Left ventricle myocardium inferior (tissue), 1 donor: ENCODE measurements around the gene TULP4. TPM values are rescaled to one million over a fixed set of nuclear protein-coding genes. Genes with fewer than 3 reads are reported as not detected.

Experiments
- DNase-seq: peaks from one replicate; pipeline ENCODE4 v3.0.0-alpha.2; 2020
- H3K27ac ChIP-seq: fragments of 200-600 bp; replicated peaks from 2 replicates; pipeline ENCODE4 v1.8.0; 2021
- H3K27me3 ChIP-seq: fragments of 200-600 bp; 2 replicates; pipeline ENCODE4 v1.8.0; 2021; ENCODE audit warnings: low read depth
- H3K36me3 ChIP-seq: fragments of 200-600 bp; 2 replicates; pipeline ENCODE4 v1.8.0; 2021
- H3K4me1 ChIP-seq: fragments of 200-600 bp; 2 replicates; pipeline ENCODE4 v1.8.0; 2021
- H3K4me3 ChIP-seq: fragments of 200-600 bp; 2 replicates; pipeline ENCODE4 v1.8.0; 2021; ENCODE audit warnings: mild to moderate bottlenecking, moderate library complexity
- H3K9me3 ChIP-seq: fragments of 200-600 bp; replicated peaks from 2 replicates; pipeline ENCODE4 v1.8.0; 2021
- intact Hi-C: fragments of 100-400 bp; cut with micrococcal nuclease; formaldehyde crosslinking; loops from one replicate; pipeline ENCODE4 v1.11.0; 2022
- total RNA-seq: library from RNA; stranded (reverse); fragmentation: NEBNext Ultra II Directional; extraction: Animal tissue kit (Norgen Biotek cat#: 25700); gene quantifications from one replicate; pipeline ENCODE4 v1.2.1, GENCODE V29; 2021
- TF ChIP-seq, protein P1 (sequence below): fragments of 200-600 bp; IDR thresholded peaks from 2 replicates; pipeline ENCODE4 v1.8.0; 2021; ENCODE audit warnings: antibody characterized with exemption, mild to moderate bottlenecking, borderline replicate concordance
- donor health status: DM: no; HTN: yes; CAD: no; lungs with severe emphysema.

Gene TULP4
- total RNA-seq, 1 donor from 2014 or later, result 111 TPM

GRCh38 chr6:158321960-158322359 lies 9.7 kb downstream of the TULP4 start:
- H3K4me3 ChIP-seq, result no peak overlapping the region
- TF ChIP-seq, protein P1, sequence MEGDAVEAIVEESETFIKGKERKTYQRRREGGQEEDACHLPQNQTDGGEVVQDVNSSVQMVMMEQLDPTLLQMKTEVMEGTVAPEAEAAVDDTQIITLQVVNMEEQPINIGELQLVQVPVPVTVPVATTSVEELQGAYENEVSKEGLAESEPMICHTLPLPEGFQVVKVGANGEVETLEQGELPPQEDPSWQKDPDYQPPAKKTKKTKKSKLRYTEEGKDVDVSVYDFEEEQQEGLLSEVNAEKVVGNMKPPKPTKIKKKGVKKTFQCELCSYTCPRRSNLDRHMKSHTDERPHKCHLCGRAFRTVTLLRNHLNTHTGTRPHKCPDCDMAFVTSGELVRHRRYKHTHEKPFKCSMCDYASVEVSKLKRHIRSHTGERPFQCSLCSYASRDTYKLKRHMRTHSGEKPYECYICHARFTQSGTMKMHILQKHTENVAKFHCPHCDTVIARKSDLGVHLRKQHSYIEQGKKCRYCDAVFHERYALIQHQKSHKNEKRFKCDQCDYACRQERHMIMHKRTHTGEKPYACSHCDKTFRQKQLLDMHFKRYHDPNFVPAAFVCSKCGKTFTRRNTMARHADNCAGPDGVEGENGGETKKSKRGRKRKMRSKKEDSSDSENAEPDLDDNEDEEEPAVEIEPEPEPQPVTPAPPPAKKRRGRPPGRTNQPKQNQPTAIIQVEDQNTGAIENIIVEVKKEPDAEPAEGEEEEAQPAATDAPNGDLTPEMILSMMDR, result no peak
- no peak for DNase-seq
- peaks cover 1% of the 10 kb centered on the region for H3K36me3 ChIP-seq
- H3K9me3 ChIP-seq, result peaks cover 2% of the 10 kb centered on the region
- H3K27ac ChIP-seq, result no peak overlapping the region
- H3K27me3 ChIP-seq, result no peaks in the 10 kb centered on the region
- intact Hi-C loops, result no loop called here
- H3K4me1 ChIP-seq, result peaks cover 35% of the 10 kb centered on the region

DNA sequence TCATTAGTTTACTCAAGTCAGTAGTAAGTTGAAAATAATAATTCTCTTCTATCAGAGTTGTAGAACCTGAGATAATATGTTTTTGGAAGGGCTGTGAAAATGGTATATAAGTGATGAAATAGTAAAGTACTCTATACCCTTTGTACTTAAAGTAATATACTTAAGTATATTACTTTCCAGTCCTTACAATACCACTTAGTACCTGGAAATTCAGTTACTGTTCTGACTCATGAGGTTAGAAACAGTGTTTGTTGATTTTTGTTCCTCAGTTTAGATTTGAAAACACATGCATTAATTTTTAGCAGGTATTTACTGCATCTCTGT lies 10.1 kb downstream of the TULP4 start:
- no peak overlapping the region for H3K4me3 ChIP-seq
- no peaks in the 10 kb centered on the region for H3K36me3 ChIP-seq
- H3K27ac ChIP-seq, result no peak overlapping the region
- intact Hi-C loops, result no loop called here
- DNase-seq, result no peak
- no peaks in the 10 kb centered on the region for H3K27me3 ChIP-seq
- no peaks in the 10 kb centered on the region for H3K9me3 ChIP-seq
- TF ChIP-seq, protein P1, result no peak
- peaks cover 35% of the 10 kb centered on the region for H3K4me1 ChIP-seq

DNA sequence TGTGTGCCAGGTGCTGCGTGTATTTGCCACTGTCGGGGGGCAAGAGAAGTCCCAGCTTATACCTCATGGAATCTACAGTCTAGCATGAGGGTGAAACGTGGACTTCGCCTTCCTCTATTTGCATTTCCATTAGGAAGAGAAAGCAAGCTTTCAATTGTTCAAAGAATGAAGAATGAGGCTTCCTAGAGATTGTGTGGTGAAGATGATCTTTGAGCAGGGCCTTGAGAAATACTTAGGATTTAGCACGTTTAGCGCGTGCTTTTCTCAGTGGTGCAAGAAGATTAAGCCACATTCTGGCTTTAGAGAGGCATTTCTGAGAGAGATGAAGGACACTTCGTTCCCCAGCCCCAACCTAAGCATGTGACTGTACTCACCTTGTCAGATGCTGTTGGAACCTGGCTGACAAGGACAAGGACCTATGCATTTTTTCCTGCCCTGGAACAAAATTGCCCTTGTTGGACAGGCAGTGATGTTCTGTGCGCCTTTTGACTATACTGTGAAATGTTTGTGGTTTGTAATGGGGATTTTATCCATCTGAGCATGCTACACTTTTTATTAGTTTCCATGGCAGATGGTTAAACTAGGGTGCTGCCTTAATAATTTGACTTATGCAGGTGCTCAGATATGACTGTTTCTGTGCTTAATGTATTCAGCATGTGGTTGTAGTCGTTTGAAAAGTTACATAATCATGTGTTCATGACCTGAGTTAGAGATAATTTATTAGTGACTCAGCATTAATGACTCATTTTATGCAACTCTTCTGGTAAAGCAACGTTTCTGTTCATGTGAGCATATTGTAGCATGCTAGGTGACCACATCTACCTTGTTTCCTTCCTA lies 10.7 kb downstream of the TULP4 start:
- no peaks in the 10 kb centered on the region for H3K9me3 ChIP-seq
- DNase-seq, result no peak
- intact Hi-C loops, result no loop called here
- no peaks in the 10 kb centered on the region for H3K36me3 ChIP-seq
- TF ChIP-seq, protein P1, result no peak
- H3K27ac ChIP-seq, result no peak overlapping the region
- no peak overlapping the region for H3K4me3 ChIP-seq
- no peaks in the 10 kb centered on the region for H3K27me3 ChIP-seq
- H3K4me1 ChIP-seq, result peaks cover 35% of the 10 kb centered on the region

- no peak for DNase-seq
- H3K9me3 ChIP-seq, result no peaks in the 10 kb centered on the region
- TF ChIP-seq, protein P1, result no peak
- H3K4me1 ChIP-seq, result peaks cover 35% of the 10 kb centered on the region
- intact Hi-C loops, result no loop called here
- no peaks in the 10 kb centered on the region for H3K27me3 ChIP-seq
- H3K4me3 ChIP-seq, result no peak overlapping the region
- H3K36me3 ChIP-seq, result no peaks in the 10 kb centered on the region
- no peak overlapping the region for H3K27ac ChIP-seq
Observed at GRCh38 chr6:158323561-158323958, 11.3 kb downstream of the TULP4 start.

DNA sequence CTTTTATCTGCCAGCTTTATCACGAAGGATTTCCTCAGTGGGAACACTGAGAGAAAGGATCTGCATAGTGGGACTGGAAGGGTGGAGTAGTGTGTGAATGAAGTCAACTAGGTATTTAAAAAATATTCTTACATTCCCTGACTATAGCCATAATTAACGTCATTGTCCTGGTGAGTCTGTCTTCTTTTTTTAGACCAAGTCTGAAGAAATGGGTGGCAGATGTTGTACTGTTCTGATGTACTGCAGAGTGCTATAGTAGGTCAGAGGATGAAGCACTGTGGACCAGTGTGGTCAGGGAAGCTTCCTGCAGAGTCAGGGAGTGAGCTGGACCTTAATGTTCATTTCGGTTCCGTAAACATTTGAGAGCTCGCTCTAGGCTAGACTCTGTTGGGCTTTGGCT lies 11.9 kb downstream of the TULP4 start:
- Histone ChIP-seq H3K4me3 (no peak overlapping the region), H3K27ac (no peak overlapping the region), H3K36me3 (no peaks in the 10 kb centered on the region), H3K9me3 (no peaks in the 10 kb centered on the region), H3K4me1 (peaks cover 35% of the 10 kb centered on the region), H3K27me3 (no peaks in the 10 kb centered on the region)
- intact Hi-C loops, result no loop called here
- DNase-seq, result no peak
- TF ChIP-seq, protein P1, result no peak
